CD4-positive, alpha-beta T cell treated with Interleukin-17A for 4 hours (primary cell): ENCODE measurements around the gene GRAMD1C.
"Not testable (repeated sequence)": the region's sequence is repeated elsewhere in the genome, so short reads cannot be mapped to it uniquely, and the experiment has no call there.

Experiments used
- DNase-seq: peaks from one replicate; pipeline ENCODE4 v3.0.0-alpha.2; 2020; ENCODE audit warnings: mixed read lengths

GRAMD1C gene

GRCh38 chr3:113838631-113839209 is at the start of gene GRAMD1C:
TSS of gene GRAMD1C (plus strand) at chr3:113838788. CDS start at chr3:113838910, 122 bp downstream.
- peak; percentile 89 for DNase-seq

GRCh38 chr3:113791381-113791780 is 47.2 kb upstream of the GRAMD1C start:
- DNase-seq: no peak

GRCh38 chr3:113794526-113794925 is 44.1 kb upstream of the GRAMD1C start:
- DNase-seq: no peak

- DNase-seq: no peak
Observed at GRCh38 chr3:113795693-113796092, 42.9 kb upstream of the GRAMD1C start.

GRCh38 chr3:113802795-113803455 is 35.7 kb upstream of the GRAMD1C start:
- no peak for DNase-seq

GRCh38 chr3:113804661-113805060 is 33.9 kb upstream of the GRAMD1C start:
- DNase-seq: no peak

- no peak for DNase-seq
Observed at GRCh38 chr3:113805249-113805648, 33.3 kb upstream of the GRAMD1C start.

GRCh38 chr3:113812854-113813253 is 25.7 kb upstream of the GRAMD1C start:
- DNase-seq: no peak

GRCh38 chr3:113819866-113820265 is 18.7 kb upstream of the GRAMD1C start:
- no peak for DNase-seq

GRCh38 chr3:113825090-113825489 is 13.5 kb upstream of the GRAMD1C start:
- DNase-seq: no peak

GRCh38 chr3:113828600-113828999 is 10.0 kb upstream of the GRAMD1C start:
- DNase-seq: no peak

- no peak for DNase-seq
Observed at GRCh38 chr3:113829576-113830354, 8.8 kb upstream of the GRAMD1C start.

- no peak for DNase-seq
Observed at GRCh38 chr3:113831103-113831355, 7.6 kb upstream of the GRAMD1C start.

- DNase-seq: no peak
Observed at GRCh38 chr3:113832477-113833164, 6.0 kb upstream of the GRAMD1C start.

GRCh38 chr3:113834983-113835382 is 3.6 kb upstream of the GRAMD1C start:
- no peak for DNase-seq

GRCh38 chr3:113839551-113839950 is 963 bp downstream of the GRAMD1C start:
- DNase-seq: no peak

- DNase-seq: no peak
Observed at GRCh38 chr3:113844622-113845222, 6.1 kb downstream of the GRAMD1C start.

- DNase-seq: no peak
Observed at GRCh38 chr3:113847247-113847646, 8.7 kb downstream of the GRAMD1C start.

- DNase-seq: no peak
Observed at GRCh38 chr3:113847664-113848461, 9.3 kb downstream of the GRAMD1C start.

GRCh38 chr3:113849071-113849470 is 10.5 kb downstream of the GRAMD1C start:
- not testable (repeated sequence) for DNase-seq

- DNase-seq: not testable (repeated sequence)
Observed at GRCh38 chr3:113849841-113850240, 11.3 kb downstream of the GRAMD1C start.

GRCh38 chr3:113850391-113850790 is 11.8 kb downstream of the GRAMD1C start:
- DNase-seq: not testable (repeated sequence)
